ENCODE measurements around the gene KRT82.

DNA sequence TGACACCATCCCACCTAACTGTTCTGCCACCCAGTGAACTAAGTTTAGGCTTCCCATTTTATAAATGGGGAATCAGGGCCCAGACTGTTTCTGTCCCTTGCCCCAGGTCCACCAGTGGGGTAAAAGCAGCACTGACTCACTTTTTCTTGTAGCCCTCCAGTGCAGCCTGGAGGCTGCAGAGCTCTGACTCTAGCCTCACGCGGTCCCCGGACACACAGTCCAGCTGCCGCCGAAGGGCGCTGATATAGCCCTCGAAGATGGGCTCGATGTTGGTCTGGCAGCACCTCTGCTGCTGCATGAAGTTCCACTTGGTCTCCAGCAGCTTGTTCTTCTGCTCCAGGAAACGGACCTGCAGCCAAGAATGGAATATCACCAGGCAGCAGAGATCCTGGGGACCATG is 2.6 kb downstream of the KRT82 start:
- no peak for TF ChIP-seq CTCF (IDR thresholded peaks at IDR 0.05 in 8 of 11, conservative IDR thresholded peaks at IDR 0.05 in 3 of 11)
- TF ChIP-seq POLR2A (IDR thresholded peaks at IDR 0.05), result no peak
- TF ChIP-seq POLR2AphosphoS5 (IDR thresholded peaks at IDR 0.05), result no peak

All from spleen (tissue), 7 donors.